NK-92 (cell line): ENCODE measurements around the gene MOB3B.
"Not testable (repeated sequence)": the region's sequence is repeated elsewhere in the genome, so short reads cannot be mapped to it uniquely, and the experiment has no call there.

Experiments
- DNase-seq: peaks from one replicate; lab custom pipeline; 2025; ENCODE audit not compliant: unreplicated experiment; lab: John Stamatoyannopoulos, UW

MOB3B gene

DNA sequence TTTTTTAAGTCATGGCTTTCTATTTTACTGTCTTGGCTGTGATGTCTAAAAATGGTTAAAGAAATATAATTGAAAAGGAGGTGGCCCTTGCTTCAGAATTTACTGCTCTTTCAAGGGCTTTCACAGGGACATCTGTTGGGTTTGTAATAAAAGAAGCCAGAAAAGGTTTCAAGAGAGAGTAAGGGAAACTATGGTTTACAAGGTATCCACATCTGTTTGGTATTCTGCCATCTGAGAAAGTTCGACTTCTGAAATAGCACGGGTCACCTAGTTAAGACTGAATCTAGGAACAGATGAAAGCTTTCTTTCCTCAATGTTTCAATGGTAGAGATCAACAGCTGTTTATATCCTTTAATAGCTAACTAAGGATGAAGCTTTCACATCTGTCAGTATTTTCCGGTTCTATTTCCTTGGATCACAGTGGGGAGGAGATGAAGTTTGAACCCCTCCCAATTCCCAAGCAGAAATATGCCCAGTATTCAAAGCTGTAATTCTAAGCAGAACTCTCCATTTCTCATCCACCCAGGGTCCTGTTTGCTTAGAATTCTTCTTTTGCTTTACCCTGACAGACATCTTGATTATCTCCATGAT is 78.3 kb downstream of the MOB3B start:
- DNase-seq, result no peak

GRCh38 chr9:27450752-27451151 is 78.9 kb downstream of the MOB3B start:
- DNase-seq, result no peak

DNA sequence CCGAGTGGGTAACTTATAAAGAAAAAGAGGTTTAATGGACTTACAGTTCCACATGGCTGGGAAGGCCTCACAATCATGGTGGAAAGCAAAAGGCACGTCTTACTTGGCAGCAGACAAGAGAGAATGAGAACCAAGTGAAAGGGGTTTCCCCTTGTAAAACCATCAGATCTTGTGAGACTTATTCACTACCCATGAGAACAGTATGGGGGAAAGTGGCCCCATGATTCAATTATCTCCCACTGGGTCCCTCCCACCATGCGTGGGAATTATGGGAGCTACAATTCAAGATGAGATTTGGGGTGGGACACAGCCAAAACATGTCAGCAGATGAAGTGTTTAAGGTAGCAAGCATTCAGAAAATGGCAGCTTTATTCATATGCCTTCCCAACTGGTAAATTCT is 81.3 kb downstream of the MOB3B start:
- DNase-seq, result not testable (repeated sequence)

DNA sequence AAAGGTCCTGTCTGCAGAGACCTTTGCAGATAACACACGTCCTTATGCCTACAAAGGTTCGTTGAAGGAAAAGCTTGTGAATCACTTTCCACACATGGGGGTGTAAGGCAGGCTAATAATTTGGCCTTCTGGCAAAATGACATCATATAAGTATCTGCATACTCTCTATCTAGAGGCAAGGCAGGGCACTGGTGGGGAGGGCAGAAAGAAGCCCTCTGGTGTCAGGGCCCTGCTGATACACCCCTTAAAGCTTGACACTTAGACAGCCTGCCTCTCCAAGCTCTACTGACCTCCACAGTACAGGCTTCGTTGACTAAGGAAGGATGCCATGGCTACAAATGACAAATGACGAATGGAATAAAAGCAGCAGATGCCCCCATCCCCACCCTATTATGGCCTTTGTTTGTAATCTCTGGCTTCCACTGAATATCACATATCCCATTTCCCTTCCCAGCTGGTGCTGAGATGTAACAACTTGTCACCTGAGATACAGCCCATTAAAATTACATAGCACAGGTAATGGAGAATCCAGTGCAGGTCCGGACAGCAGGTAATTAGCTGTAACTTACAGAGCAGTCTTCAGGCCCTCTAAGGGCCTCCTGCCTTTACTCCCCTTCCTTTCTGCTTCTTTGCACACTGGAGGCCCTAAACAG is 82.5 kb downstream of the MOB3B start:
- DNase-seq, result no peak

DNA sequence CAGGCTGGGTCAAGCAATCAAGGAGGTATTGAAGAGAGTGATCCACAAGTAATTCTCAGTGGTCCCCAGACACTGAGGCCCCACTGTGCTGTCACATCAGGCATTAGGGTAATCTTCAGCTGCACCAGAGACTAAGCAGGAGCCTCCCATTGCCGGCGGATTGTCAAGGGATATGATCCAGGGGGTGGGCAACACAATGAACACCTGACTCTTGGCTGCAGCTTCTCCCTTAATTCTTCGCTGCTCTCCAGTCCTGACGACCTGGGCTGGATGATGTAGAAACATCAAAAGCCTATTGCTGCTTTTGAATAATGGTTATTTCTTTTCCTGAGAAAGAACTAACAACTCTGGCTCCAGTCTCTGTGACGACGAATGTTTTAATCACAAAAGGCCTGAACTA is 83.9 kb downstream of the MOB3B start:
- DNase-seq, result no peak

DNA sequence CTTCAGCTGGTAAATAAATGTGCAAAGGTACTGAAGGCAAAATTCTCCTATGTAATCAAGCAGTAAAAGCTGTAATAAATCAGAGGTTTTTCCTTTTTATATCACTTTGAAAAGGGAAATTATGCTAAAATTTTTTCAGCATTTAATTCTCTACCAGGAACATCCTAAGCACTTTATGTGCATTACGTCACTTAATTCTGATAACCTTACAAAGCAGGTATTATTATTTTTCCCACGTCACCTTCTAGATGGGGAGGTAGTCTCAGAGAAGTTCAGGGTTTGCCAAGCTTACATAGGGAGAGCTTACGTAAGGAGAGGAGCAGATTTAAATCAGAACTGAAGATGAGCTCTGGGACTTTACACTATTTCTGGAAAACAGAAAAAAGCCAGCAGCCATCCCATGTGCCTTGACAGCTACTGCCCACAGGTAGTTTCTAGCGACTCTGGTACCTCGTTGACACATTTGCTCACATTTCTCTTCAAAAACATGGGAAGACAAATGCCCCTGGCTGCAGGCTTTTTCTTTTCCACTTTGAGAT is 84.5 kb downstream of the MOB3B start:
- no peak for DNase-seq

DNA sequence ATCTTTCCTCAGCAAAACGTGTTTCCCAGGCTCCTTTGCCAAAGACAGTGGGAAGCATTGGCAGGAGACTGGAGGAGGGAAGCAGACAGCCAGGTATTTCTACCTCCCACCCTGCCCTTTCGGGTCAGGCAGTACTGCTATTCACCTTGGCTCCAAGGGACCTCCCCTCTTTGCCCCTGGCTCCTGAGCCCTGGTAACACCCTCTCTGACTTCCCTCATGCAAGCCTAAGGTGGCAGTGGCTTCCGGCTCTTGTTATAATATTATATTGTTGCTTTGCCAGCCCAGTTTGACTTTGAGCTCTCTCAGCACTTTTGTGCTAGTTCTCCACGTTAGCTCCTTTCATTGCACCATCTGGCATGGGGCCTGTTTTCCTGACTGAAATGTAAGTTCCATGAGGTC is 87.2 kb downstream of the MOB3B start:
- no peak for DNase-seq

DNA sequence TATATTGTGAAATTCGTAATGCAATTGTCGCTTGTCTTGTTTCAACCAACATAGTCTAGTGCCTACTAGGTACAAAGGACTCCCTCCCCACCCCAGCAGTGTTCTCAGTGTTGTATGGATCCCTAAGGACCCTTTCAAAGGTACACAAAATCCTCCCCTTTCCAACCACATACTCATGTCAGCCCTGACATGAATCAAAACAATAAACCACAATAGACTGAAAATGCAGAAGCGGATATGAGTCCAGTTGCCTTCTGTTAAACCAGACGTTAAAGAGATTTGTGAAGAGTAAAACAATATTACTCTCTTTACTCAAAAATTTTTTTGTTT is 87.9 kb downstream of the MOB3B start:
- DNase-seq, result no peak

DNA sequence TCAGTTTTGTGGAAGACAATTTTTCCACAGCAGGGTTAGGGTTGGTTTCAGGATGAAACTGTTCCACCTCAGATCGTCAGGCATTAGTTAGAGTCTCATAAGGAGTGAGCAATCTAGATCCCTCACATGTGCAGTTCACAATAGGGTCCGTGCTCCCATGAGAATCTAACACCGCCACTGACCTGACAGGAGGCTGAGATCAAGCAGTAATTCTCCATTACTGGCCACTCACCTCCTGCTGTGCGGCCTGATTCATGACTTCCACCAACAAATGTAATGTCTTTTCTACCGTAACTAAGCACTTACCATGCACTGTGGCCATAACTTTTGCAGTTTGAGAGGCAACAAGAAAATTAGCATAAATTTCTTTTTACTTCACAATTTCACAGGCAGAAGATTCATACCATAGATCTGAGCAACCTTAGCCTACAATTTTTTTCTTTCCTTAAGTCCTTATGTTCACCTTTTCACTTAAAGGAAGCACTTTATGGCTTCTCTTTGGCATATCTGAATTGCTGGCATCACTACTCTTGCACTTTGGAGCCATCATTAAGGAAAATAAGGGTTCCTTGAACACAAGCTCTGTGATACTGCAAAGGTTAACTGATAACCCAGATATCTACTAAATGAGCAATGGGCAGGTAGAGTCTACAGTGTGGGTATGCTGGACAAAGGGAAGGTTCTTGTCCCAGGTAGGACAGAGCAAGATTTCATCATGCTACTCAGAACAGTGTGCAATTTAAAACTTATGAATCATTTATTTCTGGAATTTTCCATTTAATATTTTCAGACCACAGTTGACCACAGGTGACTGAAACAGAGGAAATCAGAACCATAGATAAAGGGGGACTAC is 88.5 kb downstream of the MOB3B start:
- no peak for DNase-seq

DNA sequence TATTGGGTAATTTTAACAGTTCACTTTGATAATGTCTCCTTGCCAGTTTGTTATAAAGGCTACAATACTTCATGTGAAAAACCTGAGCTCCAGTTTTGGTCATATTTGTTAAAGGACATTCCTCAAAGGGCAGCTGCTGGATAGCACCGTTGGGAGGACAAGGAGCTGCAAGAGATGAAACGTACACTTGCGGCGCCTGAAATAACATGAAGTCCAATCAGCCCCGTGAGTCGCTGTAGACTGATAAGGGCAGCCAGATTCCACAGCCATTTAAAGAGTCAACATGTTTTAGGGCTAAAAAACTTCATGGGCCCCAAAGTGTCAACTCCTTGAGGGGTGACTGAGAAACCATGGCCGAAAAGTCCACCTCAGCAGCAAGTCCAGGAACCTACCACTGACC is 91.1 kb downstream of the MOB3B start:
- DNase-seq, result no peak

GRCh38 chr9:27437652-27438373 is 91.8 kb downstream of the MOB3B start:
- no peak for DNase-seq

GRCh38 chr9:27436234-27436633 is 93.4 kb downstream of the MOB3B start:
- no peak for DNase-seq

- DNase-seq, result no peak
These were observed 95.8 kb downstream of the MOB3B start for GRCh38 chr9:27433631-27434325.

DNA sequence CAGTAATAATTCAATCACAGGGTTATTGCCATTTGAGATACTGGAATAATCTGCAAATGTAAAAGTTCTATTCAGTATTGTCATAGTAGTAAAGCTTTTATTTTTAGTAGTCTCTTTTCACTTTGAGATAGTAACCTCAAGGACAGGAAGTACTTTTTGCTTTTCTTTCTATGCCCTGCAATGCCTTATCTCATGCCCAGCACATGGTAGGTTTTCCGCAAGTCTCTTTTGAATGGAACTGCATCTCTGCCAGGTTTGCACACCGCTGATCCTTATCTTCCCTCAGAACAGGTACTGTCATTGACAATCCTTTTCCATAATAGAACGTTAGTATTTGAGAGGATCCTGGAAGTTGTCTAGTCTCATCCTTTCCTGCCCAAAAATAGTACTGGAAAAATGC is 97.3 kb downstream of the MOB3B start:
- DNase-seq, result no peak

DNA sequence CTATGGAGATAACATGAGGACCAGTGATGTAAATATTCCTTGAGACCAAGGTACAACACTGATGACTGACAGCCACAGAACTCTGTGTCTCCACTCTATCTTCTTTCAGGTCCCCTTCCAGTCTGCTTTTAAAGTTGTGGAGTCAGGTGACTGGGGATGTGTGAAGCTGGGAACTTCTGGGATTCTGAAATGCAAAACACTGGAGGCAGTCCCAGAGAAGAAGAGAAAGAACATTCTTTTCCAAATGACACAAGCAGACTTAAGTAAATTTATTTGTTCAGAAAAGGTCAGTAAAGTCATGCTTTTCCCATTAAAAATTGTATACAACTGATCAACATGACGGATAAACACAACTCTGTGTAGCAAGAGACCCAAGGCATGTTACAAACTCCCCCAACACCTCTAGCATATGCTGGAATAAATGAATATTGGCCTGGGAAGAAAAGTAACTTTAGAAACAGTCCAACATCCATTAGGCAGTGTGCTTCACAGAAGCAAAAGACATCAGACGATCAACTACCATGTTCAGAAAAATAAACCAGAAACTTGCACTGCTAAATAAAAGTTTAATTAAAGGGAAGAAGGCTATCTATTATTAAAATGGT is 98.0 kb downstream of the MOB3B start:
- DNase-seq, result no peak

GRCh38 chr9:27430750-27431535 is 98.7 kb downstream of the MOB3B start:
- DNase-seq, result no peak

DNA sequence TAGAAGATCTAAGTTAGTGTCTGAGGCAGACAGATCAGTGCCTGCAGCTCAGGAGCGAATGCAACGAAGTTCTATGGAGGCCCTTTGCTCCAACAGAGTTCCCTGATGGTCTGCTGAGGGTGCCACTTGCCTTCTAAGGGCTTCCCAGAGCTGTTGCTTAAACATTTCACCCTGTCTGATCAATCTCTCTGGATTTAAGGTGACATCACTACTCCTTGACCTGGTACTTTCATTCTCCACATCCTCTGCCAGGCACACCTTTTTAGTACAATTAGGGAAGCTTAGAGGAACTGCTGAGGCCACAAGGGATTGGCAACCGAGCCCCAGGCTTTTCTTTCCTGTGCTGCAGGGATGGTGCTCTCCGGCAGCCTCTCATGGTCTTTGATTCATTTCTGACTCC is 99.7 kb downstream of the MOB3B start:
- no peak for DNase-seq

GRCh38 chr9:27429436-27429835 is 100.2 kb downstream of the MOB3B start:
- DNase-seq, result no peak

- no peak for DNase-seq
These were observed 101.1 kb downstream of the MOB3B start for GRCh38 chr9:27428551-27428950.

DNA sequence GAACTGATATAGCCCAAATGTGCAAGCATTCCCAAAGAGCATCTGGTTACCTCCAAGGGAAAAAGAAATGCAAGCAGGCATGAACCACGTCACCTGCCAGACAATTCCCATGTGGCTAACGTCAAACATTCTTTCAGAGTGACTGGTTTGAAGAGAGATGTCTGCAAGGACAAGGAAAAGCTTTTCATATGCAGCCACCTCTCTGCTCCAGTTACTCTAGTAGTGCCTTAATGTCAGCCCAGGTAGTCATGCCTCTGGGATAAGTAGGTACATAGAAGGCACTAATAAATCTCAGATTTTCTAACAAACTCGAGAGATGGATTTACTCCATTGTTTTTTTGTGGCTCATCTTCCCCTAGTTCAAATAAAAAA is 102.4 kb downstream of the MOB3B start:
- DNase-seq, result no peak
